K562 (cell line): Measurements from ENCODE around the gene TMOD2. TPM values are rescaled to one million over a fixed set of nuclear protein-coding genes. Genes with fewer than 3 reads are reported as not detected.

Experiments used
- ATAC-seq: fragments of 200-7000 bp; cut with Tn5 transposase; 3 replicates; pipeline ENCODE4 v1.9.1; 2020; ENCODE audit warnings: moderate library complexity
- BruUV-seq: library from RNA; stranded (reverse); fragments of 400-500 nt; replicated peaks from 2 replicates; lab custom pipeline; 2021; lab: Mats Ljungman, UMichigan
- CTCF ChIA-PET: fragments of 300-600 bp; formaldehyde crosslinking; extraction: SDS; loops from one replicate; lab custom pipeline; 2021; ENCODE audit warnings: low intra/inter-chr PET ratio; lab: Yijun Ruan, JAX
- POLR2A ChIA-PET: fragments of 300-600, 350-650 bp; sonication (Branson Sonifier 250); formaldehyde crosslinking; extraction: SDS; loops from one replicate; lab custom pipeline; 2021; ENCODE audit warnings: antibody characterized with exemption, inconsistent platforms; lab: Yijun Ruan, JAX
- DNase-seq, 4 experiments: peaks; one replicate each; pipeline versions ENCODE4 v3.0.0 to v3.0.0-alpha.2; 2011 to 2018; ENCODE audit warnings: low spot score in 3 of 4, mixed read lengths in 3 of 4; ENCODE audit errors: extremely low read depth in 1 of 4
- FAIRE-seq: peaks from 2 replicates; lab custom pipeline; 2011; peaks lifted over from hg19 to GRCh38; lab: Jason Lieb, UNC
- H2AFZ ChIP-seq: 2 replicates; pipeline ENCODE4 v1.6.0; 2011; ENCODE audit warnings: low read depth, low read length, control low read depth, inconsistent platforms
- H3K27ac ChIP-seq: fragments of 200-600 bp; 3 replicates; pipeline ENCODE4 v1.8.0; 2011; ENCODE audit warnings: low read depth, mild to moderate bottlenecking, control low read depth, inconsistent platforms, low read length, moderate library complexity, mixed read lengths; ENCODE audit errors: extremely low read depth
- H3K27me3 ChIP-seq, 2 experiments: fragments of 300-600 bp in 1 of 2; 2 replicates in 1 of 2; 3 replicates in 1 of 2; pipeline versions ENCODE4 v1.6.0 to v1.8.0; 2011; ENCODE audit warnings: inconsistent platforms in 2 of 2, low read length in 2 of 2, mild to moderate bottlenecking in 1 of 2, mixed read lengths in 1 of 2, moderate library complexity in 1 of 2; ENCODE audit not compliant: control insufficient read depth in 2 of 2, insufficient read depth in 2 of 2
- H3K36me3 ChIP-seq: fragments of 300-600 bp; 3 replicates; pipeline ENCODE4 v1.8.0; 2011; ENCODE audit warnings: mild to moderate bottlenecking, low read length, inconsistent platforms; ENCODE audit not compliant: control insufficient read depth, insufficient read depth
- H3K4me1 ChIP-seq, 2 experiments: fragments of 200-600 bp in 1 of 2; replicated peaks in 1 of 2; 2 replicates in 1 of 2; 3 replicates in 1 of 2; pipeline versions ENCODE4 v1.5.1 to v1.8.0; 2011; ENCODE audit warnings: inconsistent platforms in 2 of 2, low read length in 2 of 2, mild to moderate bottlenecking in 1 of 2, mixed read lengths in 1 of 2, moderate library complexity in 1 of 2; ENCODE audit not compliant: control insufficient read depth in 2 of 2, insufficient read depth in 2 of 2
- H3K4me2 ChIP-seq: 2 replicates; pipeline ENCODE4 v1.6.1; 2011; ENCODE audit warnings: low read length, control low read depth, inconsistent platforms, mixed read lengths; ENCODE audit not compliant: insufficient read depth
- H3K4me3 ChIP-seq: fragments of 200-600 bp; sonication (generic), shearing (Covaris generic); 2 replicates; pipeline ENCODE4 v1.5.1; 2016; ENCODE audit warnings: control low read depth, inconsistent platforms
- H3K79me2 ChIP-seq: fragments of 200-600 bp; 3 replicates; pipeline ENCODE4 v1.8.0; 2011; ENCODE audit warnings: low read length, inconsistent platforms; ENCODE audit not compliant: control insufficient read depth, insufficient read depth
- H3K9ac ChIP-seq, 2 experiments: 2 replicates each; pipeline versions ENCODE4 v1.6.0 to v1.6.1; 2011; ENCODE audit warnings: low read depth in 2 of 2, low read length in 2 of 2, control low read depth in 1 of 2, inconsistent platforms in 1 of 2, mild to moderate bottlenecking in 1 of 2, mixed read lengths in 1 of 2; ENCODE audit not compliant: insufficient read depth in 1 of 2
- H3K9me1 ChIP-seq: one replicate; pipeline ENCODE4 v1.6.0; 2011; ENCODE audit warnings: inconsistent platforms, mild to moderate bottlenecking, low read length, moderate library complexity; ENCODE audit not compliant: control insufficient read depth, insufficient read depth
- H3K9me3 ChIP-seq: replicated peaks from 2 replicates; pipeline ENCODE4 v1.5.1; 2011; ENCODE audit warnings: low read depth, low read length, inconsistent platforms; ENCODE audit not compliant: control insufficient read depth, insufficient read depth
- H4K20me1 ChIP-seq: replicated peaks from 2 replicates; pipeline ENCODE4 v1.6.1; 2011; ENCODE audit warnings: low read length, inconsistent platforms, mixed read lengths; ENCODE audit not compliant: control insufficient read depth, insufficient read depth
- KDM1A ChIP-seq, 2 experiments: fragments of 450-650 bp; IDR thresholded peaks; 2 replicates each; pipeline ENCODE4 v1.6.1; 2016; ENCODE audit warnings: mild to moderate bottlenecking in 2 of 2
- PHF21A ChIP-seq: fragments of 450-650 bp; IDR thresholded peaks from 2 replicates; pipeline ENCODE4 v1.6.1; 2017; ENCODE audit warnings: low read depth, borderline replicate concordance
- RCOR1 ChIP-seq, 2 experiments: IDR thresholded peaks; 2 replicates each; pipeline ENCODE4 v1.6.1; 2012; ENCODE audit warnings: low read depth in 2 of 2, low read length in 2 of 2, borderline replicate concordance in 1 of 2, improper control_type of control experiment in 1 of 2
- TBP ChIP-seq: optimal IDR thresholded peaks from 2 replicates; pipeline ENCODE3; 2011; ENCODE audit warnings: low read depth, low read length, improper control_type of control experiment
- WGBS: fragments of 100-300 bp; shearing (Covaris generic); methylation state at CpG from one replicate; pipeline ENCODE4 v1.1.6; 2016; ENCODE audit warnings: low coverage, mixed read lengths; ENCODE audit not compliant: insufficient coverage; ENCODE audit errors: missing lambda C conversion rate; 5-methylcytosine and 5-hydroxymethylcytosine counted together
- in situ Hi-C: fragments of 300-500 bp; cut with MboI; formaldehyde crosslinking; loops from 4 replicates; pipeline ENCODE4 v1.15.0; 2018; ENCODE audit warnings: inconsistent platforms, mixed read lengths
- intact Hi-C: fragments of 100-400 bp; cut with micrococcal nuclease; formaldehyde crosslinking; loops from 2 replicates; pipeline ENCODE4 v1.14.2; 2022
- polyA plus RNA-seq, 8 experiments: library from polyadenylated mRNA; depleted of rRNA in 4 of 8; stranded (reverse) in 5 of 8; unstranded in 3 of 8; fragments of >200 nt; fragmentation: Nextera tagmentation in 2 of 8; fragmentation: Illumina TruSeq in 1 of 8; extraction: Ambion mirVana in 2 of 8; extraction: Trizol in 1 of 8; gene quantifications; 2 replicates each; pipeline versions ENCODE4 v1.2.1 to v1.2.3, GENCODE V29; 2011 to 2014; ENCODE audit warnings: inconsistent platforms in 1 of 8, missing spikeins in 1 of 8
- total RNA-seq, 7 experiments: library from RNA; depleted of rRNA in 6 of 7; stranded (reverse); fragments of >200 nt in 6 of 7; fragmentation: Illumina TruSeq in 2 of 7; extraction: Trizol in 2 of 7; gene quantifications; 2 replicates each; pipeline versions ENCODE4 v1.2.1 to v1.2.3, GENCODE V29; 2011 to 2021; ENCODE audit warnings: low replicate concordance in 1 of 7
- TF ChIP-seq, protein P1 (sequence below), 3 experiments: IDR thresholded peaks in 2 of 3; conservative IDR thresholded peaks in 1 of 3; 2 replicates each; pipeline ENCODE4 v1.5.1; 2011 to 2012; ENCODE audit warnings: low read length in 3 of 3, mild to moderate bottlenecking in 3 of 3, control low read depth in 2 of 3, improper control_type of control experiment in 1 of 3, inconsistent platforms in 1 of 3, low read depth in 1 of 3, mixed read lengths in 1 of 3, moderate library complexity in 1 of 3; ENCODE audit not compliant: insufficient read depth in 2 of 3

The TMOD2 gene
- total and polyA plus RNA-seq, 9 of the 15 experiments (the other 6 are each of a cell fraction or from before 2014, with no cell fraction given), result 0.49 to 3.8 (median 3.0) TPM

DNA sequence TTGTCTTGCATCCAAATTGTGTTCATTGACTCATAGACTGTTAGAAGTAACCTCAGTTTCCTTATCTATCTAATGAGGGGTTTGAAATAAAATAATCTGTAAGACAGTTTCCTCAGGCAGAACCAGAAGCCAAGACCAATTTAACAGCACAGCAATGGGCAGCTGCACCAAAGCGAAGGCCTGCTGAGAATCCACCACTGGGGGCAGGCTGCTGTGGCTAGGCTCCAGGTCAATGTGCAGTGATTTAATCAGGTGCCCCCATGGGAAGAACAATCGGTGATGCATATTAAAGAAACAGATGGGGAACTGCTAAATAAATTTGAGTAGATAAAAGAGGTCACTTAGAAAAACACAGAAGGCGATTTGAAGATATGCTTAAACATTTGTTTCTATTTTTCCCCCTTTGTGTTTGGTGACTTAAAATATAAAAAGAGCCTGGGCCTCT, 50.0 kb downstream of the TMOD2 start:
- no peaks in the 10 kb centered on the region for H3K79me2 ChIP-seq
- DNase-seq (peak in 3 of 4 experiments; percentile 23 to 52 (median 34)), ATAC-seq (peak; percentile 77)
- in situ Hi-C loops (no loop called here), intact Hi-C loops (no loop called here)
- CTCF ChIA-PET, result no interaction called here
- no peak overlapping the region for H3K9ac ChIP-seq
- BruUV-seq, result no TSS peak
- TF ChIP-seq TBP (no peak), KDM1A (IDR thresholded peaks at IDR 0.05) (peak; percentile 78 to 79), RCOR1 (IDR thresholded peaks at IDR 0.05; ENCODE audit: borderline replicate concordance in 1 of 2, low read depth in 2 of 2, low read length in 2 of 2) (peak in 1 of 2 experiments; percentile 88; a peak in 2 of 4 replicates), PHF21A (peak; percentile 95)
- TF ChIP-seq, protein P1, sequence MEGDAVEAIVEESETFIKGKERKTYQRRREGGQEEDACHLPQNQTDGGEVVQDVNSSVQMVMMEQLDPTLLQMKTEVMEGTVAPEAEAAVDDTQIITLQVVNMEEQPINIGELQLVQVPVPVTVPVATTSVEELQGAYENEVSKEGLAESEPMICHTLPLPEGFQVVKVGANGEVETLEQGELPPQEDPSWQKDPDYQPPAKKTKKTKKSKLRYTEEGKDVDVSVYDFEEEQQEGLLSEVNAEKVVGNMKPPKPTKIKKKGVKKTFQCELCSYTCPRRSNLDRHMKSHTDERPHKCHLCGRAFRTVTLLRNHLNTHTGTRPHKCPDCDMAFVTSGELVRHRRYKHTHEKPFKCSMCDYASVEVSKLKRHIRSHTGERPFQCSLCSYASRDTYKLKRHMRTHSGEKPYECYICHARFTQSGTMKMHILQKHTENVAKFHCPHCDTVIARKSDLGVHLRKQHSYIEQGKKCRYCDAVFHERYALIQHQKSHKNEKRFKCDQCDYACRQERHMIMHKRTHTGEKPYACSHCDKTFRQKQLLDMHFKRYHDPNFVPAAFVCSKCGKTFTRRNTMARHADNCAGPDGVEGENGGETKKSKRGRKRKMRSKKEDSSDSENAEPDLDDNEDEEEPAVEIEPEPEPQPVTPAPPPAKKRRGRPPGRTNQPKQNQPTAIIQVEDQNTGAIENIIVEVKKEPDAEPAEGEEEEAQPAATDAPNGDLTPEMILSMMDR (IDR thresholded peaks at IDR 0.05 in 2 of 3, conservative IDR thresholded peaks at IDR 0.05 in 1 of 3; ENCODE audit: insufficient read depth in 2 of 3, low read depth in 1 of 3, low read length in 3 of 3), result peak; percentile 58 to 66 (median 61); a peak in 5 of 6 replicates
- TF ChIP-seq, all 486 proteins: peak for 4
- H3K36me3 ChIP-seq, result no peaks in the 10 kb centered on the region
- no peaks in the 10 kb centered on the region for H4K20me1 ChIP-seq
- H3K4me2 ChIP-seq, result no peak overlapping the region
- WGBS, result 18% methylated on average over 3 of the region's 3 CpGs
- no peaks in the 10 kb centered on the region for H3K9me3 ChIP-seq
- no peak overlapping the region for H3K4me3 ChIP-seq
- no peaks in the 10 kb centered on the region for H3K9me1 ChIP-seq
- H3K27me3 ChIP-seq, result no peaks in the 10 kb centered on the region
- FAIRE-seq, result peak; percentile 11
- H2AFZ ChIP-seq, result no peak overlapping the region
- no peak overlapping the region for H3K27ac ChIP-seq
- peaks cover 0 to 4% of the 10 kb centered on the region in 2 experiments; a peak in 3 of 5 replicates for H3K4me1 ChIP-seq
- POLR2A ChIA-PET, result no interaction called here
